IPS-20b (cell line): ENCODE results near the gene STPG1.

Source experiments
- H3K27ac ChIP-seq: one replicate; pipeline ENCODE4 v1.5.1; 2013; ENCODE audit warnings: low read length
- H3K27me3 ChIP-seq: 2 replicates; pipeline ENCODE4 v1.6.1; 2013; ENCODE audit warnings: mild to moderate bottlenecking, low read length, inconsistent platforms; ENCODE audit not compliant: insufficient read depth
- H3K36me3 ChIP-seq: 2 replicates; pipeline ENCODE4 v1.6.1; 2013; ENCODE audit warnings: low read depth, mild to moderate bottlenecking, inconsistent platforms, low read length, moderate library complexity; ENCODE audit not compliant: insufficient read depth
- H3K4me1 ChIP-seq: 2 replicates; pipeline ENCODE4 v1.6.1; 2013; ENCODE audit warnings: mild to moderate bottlenecking, control low read depth, inconsistent platforms, low read length, moderate library complexity; ENCODE audit not compliant: insufficient read depth
- H3K4me3 ChIP-seq: 2 replicates; pipeline ENCODE4 v1.5.1; 2013; ENCODE audit warnings: mild to moderate bottlenecking, low read length, inconsistent platforms
- H3K9ac ChIP-seq: 2 replicates; pipeline ENCODE4 v1.6.1; 2013; ENCODE audit warnings: low read depth, mild to moderate bottlenecking, inconsistent platforms, low read length, moderate library complexity
- H3K9me3 ChIP-seq: 2 replicates; pipeline ENCODE4 v1.6.1; 2013; ENCODE audit warnings: mild to moderate bottlenecking, low read depth, low read length, inconsistent platforms; ENCODE audit not compliant: insufficient read depth

Gene STPG1

GRCh38 chr1:24390924-24391782 lies 22.4 kb downstream of the STPG1 start:
- Histone ChIP-seq H3K36me3 (no peaks in the 10 kb centered on the region), H3K27me3 (no peaks in the 10 kb centered on the region), H3K9ac (no peak overlapping the region), H3K4me3 (no peak overlapping the region), H3K4me1 (peaks cover 20% of the 10 kb centered on the region), H3K9me3 (no peaks in the 10 kb centered on the region), H3K27ac (no peak overlapping the region)

DNA sequence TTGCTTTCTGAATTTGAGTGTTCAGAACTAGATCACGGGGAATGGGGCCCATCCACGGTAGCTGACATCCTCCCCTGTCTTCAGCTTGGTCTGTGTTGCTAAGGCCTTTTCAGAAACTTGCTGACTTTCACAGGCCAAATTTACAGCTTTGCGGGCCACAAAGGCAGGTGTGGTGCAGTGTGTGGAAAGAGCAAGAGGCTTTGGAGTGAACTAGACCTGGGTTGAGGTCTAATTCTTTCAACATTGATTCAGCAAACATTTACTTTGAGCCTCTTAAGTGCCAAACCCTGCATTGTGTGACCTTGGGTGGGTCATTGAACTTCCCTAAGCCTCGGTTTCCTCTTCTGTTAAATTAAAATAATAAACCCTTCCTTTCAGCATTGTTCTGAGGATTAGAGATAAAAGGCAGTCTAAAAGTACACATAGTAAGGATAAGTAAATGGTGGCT lies 24.3 kb downstream of the STPG1 start:
- Histone ChIP-seq H3K27me3 (no peaks in the 10 kb centered on the region), H3K27ac (no peak overlapping the region), H3K4me1 (peaks cover 20% of the 10 kb centered on the region), H3K9me3 (no peaks in the 10 kb centered on the region), H3K36me3 (no peaks in the 10 kb centered on the region), H3K9ac (no peak overlapping the region), H3K4me3 (no peak overlapping the region)

GRCh38 chr1:24388331-24388885 lies 25.2 kb downstream of the STPG1 start:
- Histone ChIP-seq H3K9ac (no peak overlapping the region), H3K27me3 (no peaks in the 10 kb centered on the region), H3K9me3 (no peaks in the 10 kb centered on the region), H3K36me3 (no peaks in the 10 kb centered on the region), H3K27ac (no peak overlapping the region), H3K4me3 (no peak overlapping the region), H3K4me1 (peaks cover 13% of the 10 kb centered on the region)

DNA sequence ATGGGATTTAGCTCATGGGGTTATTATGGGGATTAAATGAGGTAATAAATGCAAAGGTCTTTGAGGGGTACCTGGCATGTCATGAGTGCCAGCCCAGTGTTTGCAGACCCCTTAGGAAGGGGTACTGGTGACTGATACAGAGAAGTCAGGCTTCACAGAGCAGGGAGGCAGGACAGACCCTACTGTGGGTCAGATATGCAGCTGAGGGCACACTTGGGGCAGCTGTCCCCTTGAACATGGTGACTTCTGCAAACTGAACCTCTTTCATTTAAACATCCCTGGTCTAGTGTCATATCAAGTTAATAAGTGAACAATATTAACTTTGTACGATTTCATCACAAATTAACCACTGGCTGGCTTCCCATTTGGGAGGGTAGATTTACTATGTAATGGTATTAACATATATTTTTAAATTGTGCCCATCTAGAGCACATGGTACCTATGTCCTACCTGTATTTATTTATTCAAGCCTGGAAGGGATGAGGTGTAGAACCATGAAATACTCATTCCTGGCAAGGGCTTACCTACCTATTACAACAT lies 25.9 kb downstream of the STPG1 start:
- Histone ChIP-seq H3K27me3 (no peaks in the 10 kb centered on the region), H3K4me3 (no peak overlapping the region), H3K4me1 (peaks cover 8% of the 10 kb centered on the region), H3K27ac (no peak overlapping the region), H3K9me3 (no peaks in the 10 kb centered on the region), H3K36me3 (no peaks in the 10 kb centered on the region), H3K9ac (no peak overlapping the region)

GRCh38 chr1:24386931-24387330 lies 26.7 kb downstream of the STPG1 start:
- H3K27ac ChIP-seq: no peak overlapping the region
- H3K4me3 ChIP-seq: no peak overlapping the region
- H3K9me3 ChIP-seq: no peaks in the 10 kb centered on the region
- no peaks in the 10 kb centered on the region for H3K27me3 ChIP-seq
- peaks cover 2% of the 10 kb centered on the region; the same call in 1 of the 2 replicates for H3K4me1 ChIP-seq
- no peaks in the 10 kb centered on the region for H3K36me3 ChIP-seq
- H3K9ac ChIP-seq: no peak overlapping the region

GRCh38 chr1:24386241-24386640 lies 27.3 kb downstream of the STPG1 start:
- H3K27ac ChIP-seq: no peak overlapping the region
- no peak overlapping the region for H3K4me3 ChIP-seq
- no peaks in the 10 kb centered on the region for H3K27me3 ChIP-seq
- H3K36me3 ChIP-seq: no peaks in the 10 kb centered on the region
- H3K4me1 ChIP-seq: no peaks in the 10 kb centered on the region
- no peaks in the 10 kb centered on the region for H3K9me3 ChIP-seq
- H3K9ac ChIP-seq: no peak overlapping the region

DNA sequence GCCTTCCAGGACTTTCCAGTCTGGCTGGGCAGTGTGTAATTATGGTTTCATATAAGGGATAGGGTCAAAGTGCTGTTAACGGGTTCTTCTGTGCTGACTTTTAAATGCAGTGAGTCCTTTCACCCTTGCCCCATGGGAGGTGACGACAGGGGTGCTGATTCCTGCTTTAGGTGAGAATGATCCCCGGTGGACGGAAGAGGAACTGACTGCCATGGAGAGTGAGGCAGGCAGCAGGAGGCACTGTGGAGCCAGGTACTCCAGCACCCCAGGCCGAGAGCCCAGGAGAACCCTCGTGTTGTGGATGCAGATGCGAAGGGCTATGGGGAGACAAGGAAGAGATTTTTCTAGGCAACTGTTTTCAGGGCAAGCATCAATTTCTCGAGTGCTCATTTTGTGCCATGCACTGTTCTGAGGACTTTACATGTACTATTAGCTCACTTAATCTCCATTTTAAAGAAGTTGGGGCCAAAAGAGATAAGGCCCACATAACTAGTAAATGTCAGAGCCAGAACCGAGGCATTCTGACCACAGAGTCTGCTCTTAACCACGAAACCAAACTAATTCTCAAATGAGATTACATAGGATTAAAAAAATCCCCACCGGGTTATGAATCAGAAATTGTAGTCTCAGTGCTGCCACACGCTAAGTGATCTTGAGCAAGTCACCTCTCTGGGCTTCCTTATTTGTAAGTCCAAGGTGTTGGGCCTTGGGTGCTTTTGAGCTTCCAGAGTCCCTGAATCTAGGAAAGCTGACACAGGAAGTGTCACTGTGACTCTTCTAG lies 28.2 kb downstream of the STPG1 start:
- H3K36me3 ChIP-seq: no peaks in the 10 kb centered on the region
- no peak overlapping the region for H3K27ac ChIP-seq
- H3K4me3 ChIP-seq: no peak overlapping the region
- no peak overlapping the region for H3K9ac ChIP-seq
- no peaks in the 10 kb centered on the region for H3K9me3 ChIP-seq
- no peaks in the 10 kb centered on the region for H3K27me3 ChIP-seq
- no peaks in the 10 kb centered on the region for H3K4me1 ChIP-seq

DNA sequence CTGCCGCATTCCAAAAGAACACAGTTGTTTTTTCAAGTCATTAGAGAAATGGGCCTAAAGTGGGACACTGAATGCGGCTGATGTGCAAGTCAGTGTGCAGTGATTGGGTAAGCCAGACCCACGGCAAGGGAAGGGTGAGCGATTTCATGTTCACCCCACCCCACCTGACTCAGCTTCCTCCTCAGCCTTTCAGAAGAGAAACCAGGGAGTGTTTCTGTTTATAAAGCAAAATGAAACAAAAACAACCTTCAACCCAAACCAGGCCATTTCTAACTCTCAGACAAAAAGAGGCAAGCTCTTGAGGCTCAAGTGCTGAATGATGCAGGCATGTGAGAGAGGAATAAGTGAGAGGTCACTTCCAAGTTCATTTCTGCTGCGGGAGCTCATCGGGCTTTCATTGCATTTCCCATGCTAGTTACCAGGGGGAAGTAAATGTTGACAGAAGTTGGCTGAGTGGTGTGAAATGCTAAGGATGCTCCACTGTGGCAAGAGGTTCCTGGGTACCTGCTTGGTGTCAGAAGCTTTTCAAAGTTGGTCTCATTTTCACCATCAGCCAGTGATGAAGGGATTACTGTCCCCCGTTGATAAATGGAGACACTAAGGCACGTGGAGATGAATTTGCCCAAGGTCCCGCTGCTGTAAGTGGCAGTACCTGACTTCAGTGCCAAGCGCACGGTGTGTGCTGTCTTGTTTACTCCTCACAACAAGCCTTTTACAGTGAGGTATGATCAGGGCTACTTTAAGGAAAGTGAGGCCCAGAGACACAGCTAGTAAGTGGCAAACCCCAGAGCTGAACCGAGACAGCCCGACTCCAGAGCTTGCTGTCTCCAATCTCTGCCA lies 29.1 kb downstream of the STPG1 start:
- Histone ChIP-seq H3K4me3 (no peak overlapping the region), H3K36me3 (no peaks in the 10 kb centered on the region), H3K4me1 (no peaks in the 10 kb centered on the region), H3K9me3 (no peaks in the 10 kb centered on the region), H3K27me3 (no peaks in the 10 kb centered on the region), H3K27ac (no peak overlapping the region), H3K9ac (no peak overlapping the region)

GRCh38 chr1:24383381-24383940 lies 30.1 kb downstream of the STPG1 start:
- Histone ChIP-seq H3K27me3 (no peaks in the 10 kb centered on the region), H3K4me1 (no peaks in the 10 kb centered on the region), H3K9ac (no peak overlapping the region), H3K9me3 (no peaks in the 10 kb centered on the region), H3K4me3 (no peak overlapping the region), H3K27ac (no peak overlapping the region), H3K36me3 (peaks cover 3% of the 10 kb centered on the region; the same call in 1 of the 2 replicates)

- Histone ChIP-seq H3K4me3 (no peak overlapping the region), H3K36me3 (peaks cover 3% of the 10 kb centered on the region; the same call in 1 of the 2 replicates), H3K9ac (no peak overlapping the region), H3K27me3 (no peaks in the 10 kb centered on the region), H3K4me1 (no peaks in the 10 kb centered on the region), H3K9me3 (no peaks in the 10 kb centered on the region), H3K27ac (no peak overlapping the region)
Observed at GRCh38 chr1:24382165-24382577, 31.4 kb downstream of the STPG1 start.

DNA sequence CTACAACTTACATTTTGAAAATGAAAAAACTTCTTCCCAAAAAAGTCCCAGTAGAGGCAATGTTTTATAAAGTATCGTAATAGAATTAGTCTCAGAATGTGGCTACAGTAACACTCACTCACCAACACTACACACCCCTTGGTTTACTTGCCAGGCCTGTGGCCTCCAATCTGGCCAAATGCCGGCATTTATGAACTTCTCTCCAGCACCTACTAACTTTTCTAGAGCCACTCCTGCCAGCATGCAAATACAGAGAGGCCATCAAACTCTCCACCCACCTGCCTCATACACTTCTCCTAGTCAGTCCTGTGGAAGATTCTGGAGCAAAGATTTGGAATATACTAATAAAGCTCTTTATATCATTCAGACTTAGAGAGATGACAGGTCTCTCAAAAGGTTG lies 32.3 kb downstream of the STPG1 start:
- Histone ChIP-seq H3K36me3 (peaks cover 3% of the 10 kb centered on the region; the same call in 1 of the 2 replicates), H3K4me3 (no peak overlapping the region)

More for the DNA sequence above, 32.3 kb downstream of the STPG1 start:
- Histone ChIP-seq H3K9ac (no peak overlapping the region), H3K27ac (no peak overlapping the region), H3K27me3 (no peaks in the 10 kb centered on the region), H3K4me1 (no peaks in the 10 kb centered on the region), H3K9me3 (no peaks in the 10 kb centered on the region)
